Measurements from ENCODE around the gene TUBGCP6. TPM values are rescaled to one million over a fixed set of nuclear protein-coding genes. Genes with fewer than 3 reads are reported as not detected.

The TUBGCP6 gene
- total and polyA plus RNA-seq, 2 donors from 2014 or later = 19.2 to 52.0 TPM

GRCh38 chr22:50190941-50191741 lies 53.7 kb downstream of the TUBGCP6 start:
- FAIRE-seq = no peak

GRCh38 chr22:50190182-50190940 lies 54.5 kb downstream of the TUBGCP6 start:
- intact Hi-C loops (cut with DNase I) = no loop called here
- Histone ChIP-seq H3K27ac (ENCODE audit: low read depth in 2 of 2, low read length in 2 of 2) (peak overlapping the region; percentile 63 to 78), H3K4me1 (ENCODE audit: control insufficient read depth in 2 of 3, insufficient read depth in 2 of 3, low read depth in 1 of 3, low read length in 3 of 3) (peaks cover 0 to 26% (median 4%) of the 10 kb centered on the region in 3 donors), H3K9ac (ENCODE audit: low read length in 3 of 3) (peak overlapping the region in 2 of 3 donors; percentile 33 to 58), H3K9me3 (ENCODE audit: control insufficient read depth in 2 of 3, insufficient read depth in 1 of 3, low read length in 3 of 3) (no peaks in the 10 kb centered on the region), H3K4me3 (ENCODE audit: low read length in 3 of 3) (peak overlapping the region in 2 of 3 donors; percentile 37 to 47), H3K27me3 (ENCODE audit: control insufficient read depth, insufficient read depth, low read length) (no peaks in the 10 kb centered on the region), H3K36me3 (ENCODE audit: control insufficient read depth in 2 of 3, insufficient read depth in 3 of 3, low read length in 3 of 3) (peaks cover 0 to 3% (median 3%) of the 10 kb centered on the region in 3 donors)
- TF ChIP-seq CTCF (IDR thresholded peaks at IDR 0.05; ENCODE audit: borderline replicate concordance, extremely low read depth, insufficient read depth) = peak; percentile 53
- no peak for FAIRE-seq
- peak; percentile 78 to 96 (median 84) for DNase-seq

More at GRCh38 chr22:50190941-50191741, 53.7 kb downstream of the TUBGCP6 start:
- TF ChIP-seq CTCF (IDR thresholded peaks at IDR 0.05; ENCODE audit: borderline replicate concordance, extremely low read depth, insufficient read depth) = no peak
- H3K9ac ChIP-seq (ENCODE audit: low read length in 3 of 3) = peak overlapping the region in 1 of 3 donors; percentile 58
- DNase-seq = peak in 2 of 5 donors; percentile 82 to 87
- peaks cover 0 to 25% (median 4%) of the 10 kb centered on the region in 3 donors for H3K4me1 ChIP-seq (ENCODE audit: control insufficient read depth in 2 of 3, insufficient read depth in 2 of 3, low read depth in 1 of 3, low read length in 3 of 3)
- H3K36me3 ChIP-seq (ENCODE audit: control insufficient read depth in 2 of 3, insufficient read depth in 3 of 3, low read length in 3 of 3) = peaks cover 0 to 3% (median 3%) of the 10 kb centered on the region in 3 donors
- intact Hi-C loops (cut with DNase I) = no loop called here
- H3K4me3 ChIP-seq (ENCODE audit: low read length in 3 of 3) = peak overlapping the region in 2 of 3 donors; percentile 13 to 37
- H3K27ac ChIP-seq (ENCODE audit: low read depth in 2 of 2, low read length in 2 of 2) = peak overlapping the region; percentile 63 to 78
- no peaks in the 10 kb centered on the region for H3K9me3 ChIP-seq (ENCODE audit: control insufficient read depth in 2 of 3, insufficient read depth in 1 of 3, low read length in 3 of 3)
- no peaks in the 10 kb centered on the region for H3K27me3 ChIP-seq (ENCODE audit: control insufficient read depth, insufficient read depth, low read length)

- peaks cover 0 to 3% (median 3%) of the 10 kb centered on the region in 3 donors for H3K36me3 ChIP-seq (ENCODE audit: control insufficient read depth in 2 of 3, insufficient read depth in 3 of 3, low read length in 3 of 3)
- H3K27me3 ChIP-seq (ENCODE audit: control insufficient read depth, insufficient read depth, low read length) = no peaks in the 10 kb centered on the region
- H3K4me1 ChIP-seq (ENCODE audit: control insufficient read depth in 2 of 3, insufficient read depth in 2 of 3, low read depth in 1 of 3, low read length in 3 of 3) = peaks cover 0 to 28% (median 4%) of the 10 kb centered on the region in 3 donors
- no peak for TF ChIP-seq CTCF (IDR thresholded peaks at IDR 0.05; ENCODE audit: borderline replicate concordance, extremely low read depth, insufficient read depth)
- intact Hi-C loops (cut with DNase I) = no loop called here
- peak overlapping the region in 1 of 3 donors; percentile 47 for H3K4me3 ChIP-seq (ENCODE audit: low read length in 3 of 3)
- H3K27ac ChIP-seq (ENCODE audit: low read depth in 2 of 2, low read length in 2 of 2) = peak overlapping the region in 1 of 2 donors; percentile 63
- no peak overlapping the region for H3K9ac ChIP-seq (ENCODE audit: low read length in 3 of 3)
- FAIRE-seq = no peak
- H3K9me3 ChIP-seq (ENCODE audit: control insufficient read depth in 2 of 3, insufficient read depth in 1 of 3, low read length in 3 of 3) = no peaks in the 10 kb centered on the region
- DNase-seq = no peak
Observed at GRCh38 chr22:50189849-50190181, 55.0 kb downstream of the TUBGCP6 start.
